Ectodermal cell (in vitro differentiated cells): ENCODE measurements around the gene TESK2.

Experiments
- H3K27ac ChIP-seq: 2 replicates; pipeline ENCODE4 v1.7.0; 2013; ENCODE audit warnings: mild to moderate bottlenecking, low read depth, low read length; ENCODE audit not compliant: insufficient read depth, poor library complexity, severe bottlenecking
- H3K27me3 ChIP-seq: 2 replicates; pipeline ENCODE4 v1.7.0; 2013; ENCODE audit warnings: mild to moderate bottlenecking, low read length; ENCODE audit not compliant: insufficient read depth, control insufficient read depth, poor library complexity, severe bottlenecking
- H3K36me3 ChIP-seq: one replicate; pipeline ENCODE4 v1.7.0; 2013; ENCODE audit warnings: low read length; ENCODE audit not compliant: control insufficient read depth, insufficient read depth
- H3K4me1 ChIP-seq: one replicate; pipeline ENCODE4 v1.7.0; 2013; ENCODE audit warnings: low read length; ENCODE audit not compliant: control insufficient read depth, insufficient read depth
- H3K4me3 ChIP-seq: 2 replicates; pipeline ENCODE4 v1.7.0; 2013; ENCODE audit warnings: low read depth, low read length, control low read depth; ENCODE audit not compliant: insufficient read depth
- H3K9me3 ChIP-seq: 2 replicates; pipeline ENCODE4 v1.7.0; 2013; ENCODE audit warnings: mild to moderate bottlenecking, low read length, moderate library complexity; ENCODE audit not compliant: control insufficient read depth
- WGBS, 2 experiments: methylation state at CpG; one replicate each; pipeline ENCODE4 v1.1.7; 2013; ENCODE audit warnings: missing lambda C conversion rate in 2 of 2; 5-methylcytosine and 5-hydroxymethylcytosine counted together

The TESK2 gene

DNA sequence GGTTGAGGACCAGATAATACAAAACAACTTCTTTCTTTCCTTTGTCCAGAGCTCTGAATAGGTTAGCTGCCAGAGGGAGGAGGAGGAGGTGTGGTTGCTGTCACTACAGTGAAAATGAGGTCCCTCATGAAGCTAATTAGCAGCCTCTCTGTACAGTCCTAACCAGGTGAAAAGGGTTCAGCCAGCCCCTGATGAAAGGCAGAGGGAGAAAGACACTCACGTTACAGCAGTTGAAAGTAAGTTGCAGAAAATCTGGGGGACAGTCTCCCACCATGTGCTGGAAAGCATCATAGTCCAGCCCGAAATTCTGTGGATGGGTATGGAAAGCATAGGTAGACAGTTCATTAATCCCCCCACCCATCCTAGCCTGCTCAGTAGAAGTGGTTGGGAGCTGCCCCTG, 144.5 kb downstream of the TESK2 start:
- Histone ChIP-seq H3K4me1 (peaks cover under 1% of the 10 kb centered on the region), H3K27ac (no peak overlapping the region), H3K27me3 (no peaks in the 10 kb centered on the region), H3K4me3 (no peak overlapping the region), H3K36me3 (peaks cover 19% of the 10 kb centered on the region), H3K9me3 (no peaks in the 10 kb centered on the region)
- 94 to 97% methylated on average over 2 of the region's 2 CpGs for WGBS, 2 experiments

DNA sequence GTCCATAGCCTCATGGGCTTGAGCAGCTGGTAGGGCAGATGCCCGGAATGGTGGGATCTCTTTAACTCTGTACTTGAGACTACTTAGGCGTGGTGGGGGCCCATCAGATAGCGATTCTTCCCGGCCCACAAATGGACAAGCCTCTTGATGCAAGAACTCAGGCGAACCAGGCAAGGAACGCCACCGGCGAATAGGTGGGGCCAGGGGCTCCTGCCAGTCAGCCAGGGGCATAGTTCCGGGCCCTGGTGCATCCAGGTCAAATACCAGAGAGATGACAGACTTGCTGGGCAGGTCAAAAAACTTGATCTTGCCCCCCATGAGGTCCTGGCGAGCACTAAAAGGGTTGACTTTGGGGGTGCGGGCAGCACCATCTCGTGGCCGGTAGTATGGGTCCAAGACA, 145.9 kb downstream of the TESK2 start:
- Histone ChIP-seq H3K36me3 (peaks cover 19% of the 10 kb centered on the region), H3K27ac (no peak overlapping the region), H3K9me3 (no peaks in the 10 kb centered on the region), H3K4me3 (no peak overlapping the region), H3K27me3 (no peaks in the 10 kb centered on the region), H3K4me1 (peaks cover 9% of the 10 kb centered on the region)
- WGBS, 2 experiments, result 97% methylated on average over 13 of the region's 13 CpGs

DNA sequence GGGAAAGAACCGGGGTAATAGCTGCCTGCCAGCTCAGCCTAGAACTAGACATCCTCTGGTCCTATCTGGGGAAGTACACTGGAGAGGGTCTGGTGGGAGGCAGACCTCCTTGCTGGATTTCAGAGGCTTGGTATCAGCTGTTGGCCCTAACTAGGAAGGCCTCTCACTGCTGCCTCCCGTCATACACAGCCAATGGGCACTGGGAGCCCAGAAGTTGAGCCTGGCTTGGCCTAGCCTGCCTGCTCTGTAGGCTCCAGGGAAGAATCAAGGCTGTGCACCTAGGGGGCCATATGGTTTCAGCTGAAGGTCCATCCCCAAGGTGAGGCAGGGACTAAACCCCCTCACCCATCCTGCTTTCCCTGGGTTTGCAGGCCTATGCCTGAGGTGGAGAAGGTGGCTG, 146.5 kb downstream of the TESK2 start:
- no peaks in the 10 kb centered on the region for H3K27me3 ChIP-seq
- peaks cover 19% of the 10 kb centered on the region for H3K36me3 ChIP-seq
- 95 to 98% methylated on average over 2 of the region's 2 CpGs for WGBS, 2 experiments

DNA sequence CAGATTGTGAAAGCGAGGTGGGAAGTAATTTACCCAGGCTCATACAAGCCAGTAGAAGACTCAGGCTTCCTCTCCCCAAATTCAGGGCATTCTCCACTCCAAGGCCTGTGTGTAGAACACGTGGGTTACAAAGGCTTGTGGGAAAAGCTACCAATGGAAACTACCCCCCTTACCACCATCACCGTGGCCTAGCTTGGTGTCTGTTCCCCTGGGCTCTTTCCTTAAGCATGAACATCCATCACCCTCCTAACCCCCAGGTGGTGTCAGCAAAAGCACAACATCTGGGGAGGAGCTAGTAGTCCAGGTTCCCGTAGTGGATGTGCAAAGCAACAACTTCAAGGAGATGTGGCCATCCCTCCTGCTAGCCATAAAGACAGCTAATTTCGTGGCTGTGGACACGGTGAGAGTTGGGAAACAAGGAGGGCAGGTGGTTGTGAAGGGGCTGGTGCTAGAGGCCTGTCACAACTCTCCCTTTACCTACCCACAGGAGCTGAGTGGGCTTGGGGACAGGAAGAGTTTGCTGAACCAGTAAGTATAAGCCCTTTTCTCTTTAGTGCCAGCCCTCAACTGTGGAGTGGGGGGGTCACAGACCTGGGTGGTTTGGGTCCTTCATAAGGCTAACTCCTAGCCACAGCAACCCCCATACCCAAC, 150.0 kb downstream of the TESK2 start:
- WGBS, 2 experiments, result 45 to 48% methylated on average over 6 of the region's 6 CpGs
- H3K27ac ChIP-seq, result peak overlapping the region; percentile 96
- H3K27me3 ChIP-seq, result no peaks in the 10 kb centered on the region
- no peaks in the 10 kb centered on the region for H3K9me3 ChIP-seq
- peak overlapping the region; percentile 77 for H3K4me3 ChIP-seq
- peaks cover 27% of the 10 kb centered on the region for H3K36me3 ChIP-seq
- peaks cover 9% of the 10 kb centered on the region for H3K4me1 ChIP-seq

More for the DNA sequence above, 146.5 kb downstream of the TESK2 start:
- H3K4me1 ChIP-seq, result peaks cover 9% of the 10 kb centered on the region
- no peak overlapping the region for H3K4me3 ChIP-seq
- H3K9me3 ChIP-seq, result no peaks in the 10 kb centered on the region
- H3K27ac ChIP-seq, result no peak overlapping the region

DNA sequence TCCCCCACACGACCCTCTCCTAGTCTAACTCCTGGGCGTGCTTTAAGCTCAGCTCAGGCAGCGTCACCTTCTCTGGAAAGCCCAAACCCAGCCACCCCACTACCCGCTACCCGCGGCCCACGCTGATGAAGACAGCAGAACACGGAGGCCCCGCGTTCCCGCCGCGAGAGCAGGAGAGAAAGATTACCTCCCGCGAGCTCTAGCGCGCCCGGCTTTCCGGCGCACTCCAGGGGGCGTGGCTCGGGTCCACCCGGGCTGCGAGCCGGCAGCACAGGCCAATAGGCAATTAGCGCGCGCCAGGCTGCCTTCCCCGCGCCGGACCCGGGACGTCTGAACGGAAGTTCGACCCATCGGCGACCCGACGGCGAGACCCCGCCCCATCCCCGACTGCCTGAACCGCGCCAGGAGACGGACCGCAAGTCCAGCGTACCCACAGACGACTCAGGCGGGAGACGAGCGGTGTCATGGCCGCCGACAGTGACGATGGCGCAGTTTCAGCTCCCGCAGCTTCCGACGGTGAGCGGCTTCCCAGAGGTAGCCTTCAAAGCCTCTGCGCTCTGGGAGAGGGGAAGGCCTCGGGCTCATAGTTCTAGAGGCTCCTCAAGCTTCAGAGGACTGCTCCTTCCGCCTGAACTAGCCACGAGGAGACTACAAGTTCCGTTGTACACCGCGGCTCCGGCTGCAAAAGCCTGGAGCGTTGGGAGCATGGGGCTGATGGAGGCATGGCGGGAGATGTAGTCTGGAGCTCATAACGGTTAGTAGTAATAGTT, 151.0 kb downstream of the TESK2 start, which contains the start of the genes MUTYH and TOE1:
MUTYH (minus strand) TSS at position 652 of the 770 bp plus-strand sequence. CDS start 5,935 bp downstream, outside the sequence.
TOE1 (plus strand) TSS at position 382 of the 770 bp plus-strand sequence; CDS start at position 465, 83 bp downstream.
- no peaks in the 10 kb centered on the region for H3K27me3 ChIP-seq
- H3K36me3 ChIP-seq, result peaks cover 27% of the 10 kb centered on the region
- peak within 1 kb of the TSS; percentile 96 for H3K27ac ChIP-seq
- 0% methylated on average over 69 of the region's 70 CpGs for WGBS, 2 experiments
- peak within 1 kb of the TSS; percentile 77 for H3K4me3 ChIP-seq
- no peaks in the 10 kb centered on the region for H3K9me3 ChIP-seq
- peaks cover 9% of the 10 kb centered on the region for H3K4me1 ChIP-seq

DNA sequence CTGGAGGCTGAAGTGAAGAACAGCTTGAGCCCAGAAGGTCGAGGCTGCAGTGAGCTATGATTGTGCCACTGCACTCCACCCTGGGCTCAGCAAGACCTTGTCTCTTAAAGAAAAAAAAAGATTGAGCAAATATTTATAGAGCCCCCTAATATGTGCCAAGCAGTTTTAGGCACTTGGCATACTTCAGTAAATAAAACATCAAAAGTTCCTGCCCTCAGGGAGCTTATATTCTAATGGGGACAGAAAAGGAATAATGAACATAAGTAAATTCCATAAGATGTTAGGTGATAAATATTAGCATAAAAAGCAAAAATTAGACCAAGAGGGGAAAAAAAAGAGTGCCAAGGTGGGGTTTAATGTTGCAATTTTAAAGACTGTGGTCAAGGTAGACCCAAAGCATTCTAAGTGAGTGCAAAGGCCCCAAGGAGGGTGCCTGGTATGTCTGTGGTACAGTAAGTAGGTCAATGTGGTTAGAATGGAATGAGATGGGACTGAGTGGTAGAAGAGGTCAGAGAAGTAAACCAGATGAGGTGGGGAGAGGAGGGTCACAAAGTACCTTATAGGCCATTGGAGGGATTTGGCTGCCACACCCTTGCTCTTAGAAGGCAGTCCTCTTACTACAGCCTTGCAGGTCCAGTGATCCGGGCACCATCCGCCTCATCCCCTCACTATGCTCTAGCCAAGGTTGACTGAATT, 153.2 kb downstream of the TESK2 start:
- Histone ChIP-seq H3K36me3 (peaks cover 21% of the 10 kb centered on the region), H3K27me3 (no peaks in the 10 kb centered on the region), H3K4me1 (peaks cover 9% of the 10 kb centered on the region), H3K4me3 (no peak overlapping the region), H3K9me3 (no peaks in the 10 kb centered on the region), H3K27ac (no peak overlapping the region)
- 92 to 96% methylated on average over 3 of the region's 3 CpGs for WGBS, 2 experiments

DNA sequence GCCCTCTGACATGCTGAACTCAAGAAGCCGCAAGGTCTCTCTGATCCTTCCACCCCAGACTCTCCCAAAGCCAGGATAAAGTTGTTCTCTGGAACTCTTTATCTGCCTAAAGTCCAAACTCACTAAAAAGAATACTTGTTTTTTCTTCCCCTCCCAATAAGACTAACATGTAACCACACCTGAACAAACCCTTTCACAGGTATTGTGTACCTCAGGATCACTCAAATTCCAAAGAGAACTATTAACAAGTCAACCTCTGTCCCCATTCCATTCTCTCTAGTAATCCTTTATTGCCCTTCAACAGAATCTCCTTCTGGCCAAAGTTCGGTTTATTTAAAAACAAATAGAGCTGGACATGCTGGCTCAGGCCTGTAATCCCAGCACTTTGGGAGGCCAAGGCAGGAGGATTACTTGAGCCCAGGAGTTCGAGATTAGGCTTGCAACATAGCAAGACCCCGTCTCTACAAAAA, 155.1 kb downstream of the TESK2 start:
- no peaks in the 10 kb centered on the region for H3K27me3 ChIP-seq
- H3K9me3 ChIP-seq, result no peaks in the 10 kb centered on the region
- WGBS, 2 experiments, result 95% methylated on average over 4 of the region's 4 CpGs
- peaks cover 2% of the 10 kb centered on the region for H3K4me1 ChIP-seq
- no peak overlapping the region for H3K4me3 ChIP-seq
- H3K27ac ChIP-seq, result no peak overlapping the region
- H3K36me3 ChIP-seq, result peaks cover 31% of the 10 kb centered on the region

DNA sequence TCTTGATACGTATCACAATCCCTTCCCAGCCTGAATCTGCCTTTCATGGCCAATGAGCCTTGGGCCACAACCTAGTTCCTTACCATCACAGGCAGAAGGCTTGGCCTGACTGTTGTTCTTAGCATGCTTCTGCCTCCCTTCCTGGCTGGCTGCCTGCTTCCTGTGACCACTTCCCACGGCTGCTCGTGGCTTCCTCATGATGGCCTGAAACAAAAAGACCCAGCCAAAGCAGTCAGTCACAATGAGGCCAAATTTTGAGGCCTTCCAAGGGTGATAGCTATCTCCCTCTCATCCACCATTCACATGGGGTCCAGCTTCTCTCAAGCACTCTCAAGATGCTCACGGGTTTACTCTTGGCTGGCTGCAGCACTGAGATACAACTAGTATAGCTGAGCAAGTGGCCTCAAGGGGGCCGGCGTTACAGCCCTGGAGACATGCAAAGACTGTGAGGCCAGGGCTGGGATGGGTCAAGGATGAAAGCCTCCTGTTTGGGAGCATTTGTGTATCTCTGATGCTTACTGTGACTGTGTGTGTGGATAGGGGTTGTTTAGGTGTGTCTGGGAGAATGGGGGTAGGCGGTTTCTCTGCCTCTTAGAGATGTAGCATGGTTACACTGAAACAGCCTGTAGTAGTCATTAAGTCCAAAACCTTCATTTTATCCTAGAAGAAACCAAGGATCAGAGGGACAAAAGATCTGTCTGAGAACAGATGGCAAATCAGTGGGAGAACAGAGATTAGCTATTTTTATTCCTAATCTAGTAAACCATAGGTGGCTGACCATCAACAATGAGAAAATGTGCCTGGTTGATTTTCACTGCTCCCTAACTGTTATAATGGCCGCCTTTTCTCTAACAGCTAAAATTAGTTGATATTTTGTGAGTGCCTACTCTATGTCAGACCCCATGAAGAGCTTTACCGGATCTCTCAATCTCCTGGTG, 156.4 kb downstream of the TESK2 start:
- no peaks in the 10 kb centered on the region for H3K4me1 ChIP-seq
- no peaks in the 10 kb centered on the region for H3K27me3 ChIP-seq
- no peak overlapping the region for H3K27ac ChIP-seq
- no peak overlapping the region for H3K4me3 ChIP-seq
- H3K36me3 ChIP-seq, result peaks cover 36% of the 10 kb centered on the region
- no peaks in the 10 kb centered on the region for H3K9me3 ChIP-seq
- 83 to 86% methylated on average over 8 to 9 of the region's 9 CpGs for WGBS, 2 experiments

DNA sequence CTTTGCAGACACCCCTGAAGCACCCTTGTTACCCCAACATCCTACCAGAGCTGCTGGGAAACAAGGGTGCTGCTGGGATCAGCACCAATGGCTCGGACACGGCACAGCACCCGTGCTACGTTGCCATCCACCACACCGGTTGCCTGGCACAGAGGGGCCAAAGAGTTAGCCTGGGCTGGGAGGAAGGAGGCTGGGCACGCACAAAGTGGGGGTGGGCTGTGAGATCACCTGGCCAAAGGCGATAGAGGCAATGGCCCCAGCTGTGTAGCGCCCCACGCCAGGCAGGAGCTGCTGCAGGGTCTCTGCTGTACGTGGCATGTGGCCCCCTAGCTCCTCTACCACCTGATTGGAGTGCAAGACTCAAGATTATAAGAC, 158.6 kb downstream of the TESK2 start:
- Histone ChIP-seq H3K4me1 (peaks cover 14% of the 10 kb centered on the region), H3K36me3 (peaks cover 35% of the 10 kb centered on the region), H3K4me3 (no peak overlapping the region), H3K9me3 (no peaks in the 10 kb centered on the region), H3K27me3 (no peaks in the 10 kb centered on the region), H3K27ac (no peak overlapping the region)
- 96% methylated on average over 10 of the region's 10 CpGs for WGBS, 2 experiments
